NCI-H69 (cell line): ENCODE data around the gene CAPN15.

Experiments
- DNase-seq: peaks from one replicate; lab custom pipeline; 2025; lab: John Stamatoyannopoulos, UW

Gene CAPN15

DNA sequence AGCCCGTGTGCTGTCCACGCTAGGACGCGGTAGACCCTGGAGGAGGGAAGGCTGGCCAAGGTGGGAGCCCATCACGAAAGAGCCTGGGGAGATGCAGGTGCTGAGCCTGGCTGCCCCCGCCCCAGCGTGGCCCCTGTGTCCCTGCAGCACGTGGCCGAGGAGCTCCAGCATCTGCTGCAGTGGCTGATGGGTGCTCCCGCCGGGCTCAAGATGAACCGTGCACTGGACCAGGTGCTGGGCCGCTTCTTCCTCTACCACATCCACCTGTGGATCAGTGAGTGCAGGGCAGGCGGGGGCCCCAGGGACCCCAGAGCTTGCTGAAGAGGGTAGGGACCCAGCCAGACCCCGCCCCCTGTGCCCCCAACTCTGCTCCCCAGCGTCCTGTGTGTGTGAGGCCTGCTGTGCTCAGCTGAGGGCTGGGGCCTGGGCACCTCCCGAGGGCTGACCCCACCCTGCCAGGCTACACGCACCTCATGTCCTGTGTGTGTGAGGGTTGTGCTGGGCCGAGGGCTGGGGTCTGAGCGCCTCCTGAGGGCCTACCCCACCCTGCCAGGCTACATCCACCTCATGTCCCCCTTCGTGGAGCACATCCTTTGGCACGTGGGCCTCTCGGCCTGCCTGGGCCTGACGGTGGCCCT is 50.8 kb downstream of the CAPN15 start:
- no peak for DNase-seq

DNA sequence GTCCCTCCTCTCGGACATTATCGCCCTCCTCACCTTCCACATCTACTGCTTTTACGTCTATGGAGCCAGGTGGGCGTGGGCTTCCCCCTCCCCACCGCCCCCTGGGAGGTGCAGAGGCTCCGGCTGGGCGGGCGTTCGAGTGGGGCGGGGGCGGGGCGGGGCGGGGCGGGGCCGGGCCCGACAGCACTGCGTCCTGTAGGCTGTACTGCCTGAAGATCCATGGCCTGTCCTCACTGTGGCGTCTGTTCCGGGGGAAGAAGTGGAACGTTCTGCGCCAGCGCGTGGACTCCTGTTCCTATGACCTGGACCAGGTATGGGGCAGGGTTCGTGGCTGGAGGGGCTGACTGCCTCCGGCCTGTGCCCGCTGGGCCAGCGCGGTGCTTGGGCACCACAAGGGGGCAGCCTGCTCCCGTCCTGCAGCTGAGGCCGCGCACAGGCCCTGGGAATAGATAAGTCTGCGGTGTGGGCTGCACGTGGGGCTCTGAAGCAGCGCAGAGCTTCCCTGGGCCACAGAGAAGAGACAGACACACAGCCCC is 51.4 kb downstream of the CAPN15 start:
- DNase-seq: peak; percentile 39

DNA sequence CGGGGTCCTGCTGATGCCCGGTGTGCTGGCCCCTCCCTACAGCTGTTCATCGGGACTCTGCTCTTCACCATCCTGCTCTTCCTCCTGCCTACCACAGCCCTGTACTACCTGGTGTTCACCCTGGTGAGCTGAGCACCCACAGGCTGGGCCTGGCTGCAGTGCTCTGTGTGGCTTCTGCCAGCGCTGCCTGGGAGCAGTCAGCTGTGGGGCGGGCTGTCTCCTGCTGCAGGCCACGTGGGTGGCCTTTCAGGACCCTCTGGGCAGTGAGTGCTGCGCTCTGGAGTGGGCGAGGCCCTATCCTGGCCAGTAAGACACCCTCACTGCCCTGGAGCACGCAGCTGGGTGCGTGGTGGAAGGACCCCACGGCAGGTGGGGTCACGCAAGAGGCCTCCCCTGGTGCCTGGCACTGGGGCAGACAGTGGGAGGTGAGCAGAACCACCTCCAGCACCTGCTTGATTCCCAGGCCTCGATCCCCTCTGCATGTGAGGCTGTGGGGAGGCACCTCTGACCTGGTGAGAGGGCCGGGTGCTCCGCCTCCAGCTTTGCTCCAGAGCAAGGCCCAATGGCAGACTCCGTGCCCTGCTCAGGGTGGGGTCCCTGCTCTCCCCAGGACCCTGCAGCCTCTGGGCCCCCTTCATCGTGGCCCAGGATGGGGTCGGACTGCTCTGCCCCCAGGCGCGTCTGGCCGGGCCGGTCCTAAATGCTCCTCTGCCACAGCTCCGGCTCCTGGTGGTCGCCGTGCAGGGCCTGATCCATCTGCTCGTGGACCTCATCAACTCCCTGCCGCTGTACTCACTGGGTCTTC is 52.8 kb downstream of the CAPN15 start:
- no peak for DNase-seq

DNA sequence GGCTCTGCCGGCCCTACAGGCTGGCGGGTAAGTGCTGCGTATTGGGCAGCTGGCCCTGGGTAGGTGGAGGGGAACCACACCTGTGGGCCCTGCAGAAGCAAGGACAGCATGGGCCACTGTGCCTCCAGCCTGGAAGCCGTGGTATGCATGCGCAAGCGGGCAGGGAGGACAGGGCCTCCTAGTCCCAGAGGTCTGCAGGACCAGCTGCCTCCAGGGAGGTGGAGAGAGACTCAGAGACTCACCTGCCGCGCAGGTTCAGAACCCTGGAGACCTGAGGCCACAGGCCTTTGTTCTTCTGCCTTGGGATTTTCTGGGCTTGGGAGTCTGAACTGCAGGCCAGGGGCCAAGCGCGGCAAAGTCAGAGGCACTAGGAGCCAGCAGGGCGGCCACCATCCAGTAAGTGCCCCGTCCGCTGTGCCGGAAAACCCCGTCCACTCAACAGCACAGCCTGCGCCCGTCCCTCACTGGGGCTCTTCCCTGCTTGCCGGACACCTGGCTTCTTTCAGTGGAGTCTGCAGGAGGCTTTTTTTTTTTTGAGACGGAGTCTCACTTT is 53.5 kb downstream of the CAPN15 start:
- DNase-seq: no peak

DNA sequence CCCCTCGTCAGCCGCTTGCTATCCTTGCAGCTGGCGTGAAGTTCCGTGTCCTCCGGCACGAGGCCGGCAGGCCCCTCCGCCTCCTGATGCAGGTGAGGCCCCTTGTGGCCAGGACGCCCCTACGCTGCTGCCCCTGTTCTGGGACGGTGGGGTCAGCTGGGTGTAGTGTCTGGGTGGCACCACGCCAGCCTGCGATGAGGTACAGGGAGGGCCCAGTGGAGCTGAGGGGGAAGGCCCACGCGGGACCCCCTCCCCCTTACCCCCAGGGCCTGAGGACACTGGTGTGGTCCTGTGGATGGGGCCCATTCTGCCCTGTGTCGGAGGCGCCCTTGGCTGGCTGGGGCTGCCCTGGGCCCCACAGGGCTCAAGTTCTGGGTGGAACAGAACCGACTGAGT is 54.7 kb downstream of the CAPN15 start:
- no peak for DNase-seq

DNA sequence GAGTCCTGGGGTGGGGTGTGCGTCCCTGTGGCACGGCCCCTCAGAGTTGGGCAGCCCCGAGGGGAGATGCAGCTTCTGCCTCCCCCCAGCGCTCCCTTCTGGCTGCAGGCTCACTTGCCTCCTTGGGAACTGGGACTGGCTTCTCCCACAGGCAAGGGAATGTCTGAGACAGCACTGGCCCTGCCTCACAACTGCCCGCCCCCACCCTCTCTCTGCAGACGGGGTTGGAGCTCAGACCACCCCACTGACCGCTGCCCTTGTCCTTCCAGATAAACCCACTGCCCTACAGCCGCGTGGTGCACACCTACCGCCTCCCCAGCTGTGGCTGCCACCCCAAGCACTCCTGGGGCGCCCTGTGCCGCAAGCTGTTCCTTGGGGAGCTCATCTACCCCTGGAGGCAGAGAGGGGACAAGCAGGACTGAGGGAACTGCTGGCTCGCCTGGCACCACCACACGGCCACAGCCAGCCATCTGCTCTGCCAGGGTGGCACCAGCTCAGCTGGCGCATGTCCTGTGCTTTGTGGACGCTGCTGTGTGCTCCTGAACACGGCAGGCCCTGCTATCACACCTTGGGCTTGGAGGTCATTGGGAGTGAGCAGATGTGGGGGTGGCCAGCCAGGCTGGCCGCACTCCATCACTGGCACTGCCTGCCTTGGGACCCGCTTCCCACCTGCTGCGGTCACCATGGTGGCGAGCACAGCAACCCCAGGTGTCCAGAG is 55.3 kb downstream of the CAPN15 start:
- DNase-seq: no peak

DNA sequence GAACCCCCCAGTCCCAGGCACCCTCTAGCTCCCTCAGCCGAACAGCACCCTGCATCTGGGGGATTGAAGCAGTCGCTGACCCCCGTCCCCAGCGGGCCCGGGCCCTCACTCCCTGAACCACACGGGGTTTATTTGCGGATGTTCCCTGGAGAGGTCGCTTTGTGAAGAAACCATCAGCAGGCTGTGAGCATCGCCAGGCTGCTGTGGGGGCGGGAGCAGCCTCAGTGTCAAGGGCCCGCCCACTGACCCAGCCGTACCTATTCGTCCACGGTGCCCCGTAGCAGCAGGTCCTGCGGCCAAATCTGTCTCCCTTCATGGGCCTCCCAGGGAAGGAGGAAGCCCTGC is 55.9 kb downstream of the CAPN15 start:
- peak; percentile 34 for DNase-seq

GRCh38 chr16:583815-584591 is 56.5 kb downstream of the CAPN15 start:
- peak; percentile 44 for DNase-seq

- DNase-seq: peak; percentile 64
Measured at GRCh38 chr16:585351-585750, 57.8 kb downstream of the CAPN15 start.

DNA sequence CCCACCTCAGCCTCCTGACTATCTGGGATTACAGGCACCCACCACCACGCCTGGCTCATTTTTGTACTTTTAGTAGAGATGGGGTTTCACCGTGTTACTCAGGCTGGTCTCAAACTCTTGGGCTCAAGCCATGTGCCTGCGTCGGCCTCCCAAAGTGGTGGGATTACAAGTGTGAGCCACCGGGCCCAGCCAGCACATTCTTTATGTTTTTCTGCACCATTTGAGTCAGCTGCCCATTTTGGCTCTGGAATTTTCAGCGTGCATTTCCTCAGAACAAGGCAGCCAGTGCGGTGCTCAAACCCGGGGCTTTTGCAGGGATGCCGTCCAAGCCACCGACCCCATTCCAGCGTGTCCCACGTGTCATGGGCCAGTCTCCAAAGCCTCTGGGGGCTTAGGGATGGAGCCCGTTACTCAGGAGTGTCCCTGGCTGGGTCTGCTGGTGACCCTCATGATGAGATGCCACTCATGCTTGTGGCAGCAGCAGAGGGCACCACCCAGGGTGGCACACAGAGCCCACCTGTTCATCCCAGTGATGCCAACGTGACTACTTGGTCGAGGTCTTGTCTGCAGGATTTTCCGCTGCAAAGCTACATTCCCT is 58.6 kb downstream of the CAPN15 start:
- no peak for DNase-seq

- DNase-seq: peak; percentile 38
Measured at GRCh38 chr16:586645-587590, 59.4 kb downstream of the CAPN15 start.

- DNase-seq: peak; percentile 68
Measured at GRCh38 chr16:588639-588888, 61.1 kb downstream of the CAPN15 start.

- peak; percentile 96 for DNase-seq
Measured at GRCh38 chr16:588889-589657, 61.6 kb downstream of the CAPN15 start.

DNA sequence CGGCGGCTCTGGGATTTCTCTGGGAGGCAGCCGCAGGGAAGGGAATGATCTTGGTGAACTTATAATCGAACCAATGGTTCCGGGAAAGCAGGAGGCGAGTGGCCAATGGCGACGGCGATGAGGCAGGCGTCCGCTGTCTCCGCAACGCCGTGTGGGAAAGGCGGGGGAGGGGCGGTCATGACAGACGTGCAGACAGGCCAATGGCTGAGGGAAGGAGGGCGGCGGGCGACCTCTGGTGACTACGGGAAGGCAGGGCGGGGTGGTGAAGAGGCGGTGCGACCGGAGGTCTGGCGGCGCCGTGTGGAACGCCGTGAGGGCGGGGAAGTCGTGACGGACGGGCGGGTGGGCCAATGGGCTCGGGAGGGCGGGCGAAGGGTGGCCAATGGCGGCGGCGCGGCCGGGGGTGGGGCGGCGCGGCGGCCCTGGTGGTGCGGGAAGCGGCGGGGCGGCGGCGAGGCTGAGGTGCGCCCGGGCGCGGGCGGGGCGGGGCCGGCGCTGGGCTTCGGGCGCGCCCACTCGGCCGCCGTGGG is 62.2 kb downstream of the CAPN15 start, which contains the start of gene RAB40C:
TSS of gene RAB40C (plus strand) at position 409 of the 530 bp plus-strand sequence. CDS start 226 bp downstream, outside the sequence.
- peak; percentile 99 for DNase-seq

DNA sequence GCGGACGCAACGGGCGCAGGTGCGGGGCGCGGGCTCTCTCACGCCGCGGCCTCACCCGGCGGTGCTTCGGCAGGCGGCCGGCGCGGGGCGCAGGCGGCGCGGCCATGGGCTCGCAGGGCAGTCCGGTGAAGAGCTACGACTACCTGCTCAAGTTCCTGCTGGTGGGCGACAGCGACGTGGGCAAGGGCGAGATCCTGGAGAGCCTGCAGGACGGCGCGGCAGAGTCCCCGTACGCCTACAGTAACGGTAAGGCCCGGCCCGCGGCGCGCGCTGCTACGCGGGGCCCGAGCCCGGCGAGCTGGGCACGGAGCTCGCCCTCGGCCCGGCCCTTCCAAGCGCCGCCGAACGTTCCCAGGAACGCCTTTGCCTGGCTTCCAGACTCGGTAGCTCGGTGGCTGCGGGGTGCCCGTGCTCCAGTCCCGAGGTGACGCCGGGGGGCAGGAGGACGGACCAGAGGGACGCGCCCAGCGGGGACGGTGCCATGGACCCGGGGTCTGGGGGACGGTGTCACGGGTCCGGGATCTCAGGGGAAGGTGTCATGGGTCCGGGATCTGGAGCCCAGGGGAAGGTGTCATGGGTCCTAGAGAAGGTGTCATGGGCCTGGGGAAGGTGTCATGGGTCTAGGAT is 62.8 kb downstream of the CAPN15 start:
- no peak for DNase-seq

GRCh38 chr16:590815-591200 is 63.3 kb downstream of the CAPN15 start:
- DNase-seq: no peak

GRCh38 chr16:591231-591630 is 63.7 kb downstream of the CAPN15 start:
- no peak for DNase-seq

GRCh38 chr16:591892-592517 is 64.5 kb downstream of the CAPN15 start:
- DNase-seq: peak; percentile 50
